Psoas muscle (tissue), 8 donors: ENCODE data around the gene SUV39H2. TPM values are rescaled to one million over a fixed set of nuclear protein-coding genes. Genes with fewer than 3 reads are reported as not detected.
A peak's percentile ranks its signal among the peaks of the same experiment; 100 is the strongest.

Experiments used
- ATAC-seq, 4 donors: fragments of 200-7000 bp; cut with Tn5 transposase; one replicate each; pipeline ENCODE4 v1.9.1; 2020; ENCODE audit warnings: moderate library complexity in 3 of 4, mild to moderate bottlenecking in 2 of 4
- DNase-seq, 2 donors: peaks; one replicate each; pipeline ENCODE4 v3.0.0-alpha.2; 2020
- H3K27ac ChIP-seq: fragments of 200-600 bp; one replicate; pipeline ENCODE4 v1.8.0; 2022
- H3K27me3 ChIP-seq, 3 donors: fragments of 200-600 bp in 1 of 3; one replicate each; pipeline versions ENCODE4 v1.6.1 to v1.8.0; 2013 to 2022; ENCODE audit warnings: low read length in 2 of 3, mild to moderate bottlenecking in 2 of 3, moderate library complexity in 1 of 3; ENCODE audit not compliant: insufficient read depth in 3 of 3
- H3K36me3 ChIP-seq, 2 donors: fragments of 200-600 bp in 1 of 2; one replicate each; pipeline versions ENCODE4 v1.6.1 to v1.8.0; 2013 to 2022; ENCODE audit warnings: low read depth in 1 of 2, mild to moderate bottlenecking in 1 of 2, moderate library complexity in 1 of 2; ENCODE audit not compliant: insufficient read depth in 1 of 2
- H3K4me1 ChIP-seq: fragments of 200-600 bp; one replicate; pipeline ENCODE4 v1.8.0; 2022
- H3K4me3 ChIP-seq: fragments of 200-600 bp; one replicate; pipeline ENCODE4 v1.8.0; 2022; ENCODE audit warnings: mild to moderate bottlenecking
- H3K9me3 ChIP-seq: fragments of 200-600 bp; one replicate; pipeline ENCODE4 v1.8.0; 2022
- WGBS, 3 donors: extraction: QIAGEN DNeasy Blood & Tissue Kit; methylation state at CpG; one replicate each; pipeline versions ENCODE4 v1.1.6 to v1.1.7; 2013; 5-methylcytosine and 5-hydroxymethylcytosine counted together
- intact Hi-C, 2 donors: fragments of 100-400 bp; cut with DNase I; formaldehyde crosslinking; loops; one replicate each; pipeline versions ENCODE4 v1.11.0 to v1.14.2; 2022
- polyA plus RNA-seq, 3 donors: library from polyadenylated mRNA; stranded (reverse); fragments of 200-250 nt; gene quantifications; one replicate each; pipeline ENCODE4 v1.2.3, GENCODE V29; 2013
- total RNA-seq, 4 donors: library from RNA; stranded (reverse); fragmentation: NEBNext Ultra II Directional in 2 of 4; extraction: Animal tissue kit (Norgen Biotek cat#: 25700) in 2 of 4; gene quantifications; one replicate each; pipeline versions ENCODE4 v1.2.1 to v1.2.4, GENCODE V29; 2021 to 2023
- TF ChIP-seq, protein P1 (sequence below): fragments of 200-600 bp; IDR thresholded peaks from one replicate; pipeline ENCODE4 v1.8.0; 2022; ENCODE audit warnings: antibody characterized with exemption
- donor health status: healthy with polysubstance abuse.
- donor health status: DM: no; HTN: no; CAD: no; lungs with moderate emphysema.
- donor health status: Bipolar disorder and iron deficiency.
- donor health status: healthy.
- donor health status: DM: yes; HTN: yes; CAD: no.
- donor health status: DM: no; HTN: no; CAD: no.
- donor health status: DM: no; HTN: no; CAD: no.
- donor health status: DM: yes; HTN: yes; CAD: no.

The SUV39H2 gene
- total and polyA plus RNA-seq, 7 donors, result 2.3 to 7.9 (median 5.9) TPM

DNA sequence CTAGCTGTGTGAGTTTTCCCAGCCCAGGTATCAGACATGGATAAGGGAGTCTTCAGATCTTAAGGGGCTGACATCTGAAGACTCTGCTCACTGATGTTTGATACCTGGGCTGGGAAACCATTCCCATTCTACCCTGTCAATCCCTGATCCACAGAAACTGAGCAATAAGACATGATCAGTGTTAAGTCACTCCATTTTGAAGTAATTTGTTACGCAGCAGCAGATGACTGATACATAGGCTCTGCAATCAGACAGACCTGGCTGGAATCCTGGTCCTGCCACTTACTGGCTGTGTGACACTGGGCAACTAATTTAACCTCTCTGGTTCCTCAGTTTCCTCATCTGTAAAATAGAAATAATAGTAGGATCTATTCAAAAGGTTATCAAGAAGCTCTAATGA lies 68.6 kb downstream of the SUV39H2 start:
- Histone ChIP-seq H3K27ac (no peak overlapping the region), H3K9me3 (no peaks in the 10 kb centered on the region), H3K4me1 (no peaks in the 10 kb centered on the region), H3K27me3 (no peaks in the 10 kb centered on the region), H3K36me3 (peaks cover 0 to 59% of the 10 kb centered on the region in 2 donors), H3K4me3 (no peak overlapping the region)
- intact Hi-C loops, result no loop called here
- WGBS, 3 donors, result 96 to 100% (median 98%) methylated on average over 1 of the region's 1 CpG
- no peak for DNase-seq
- no peak for ATAC-seq
- TF ChIP-seq, protein P1, sequence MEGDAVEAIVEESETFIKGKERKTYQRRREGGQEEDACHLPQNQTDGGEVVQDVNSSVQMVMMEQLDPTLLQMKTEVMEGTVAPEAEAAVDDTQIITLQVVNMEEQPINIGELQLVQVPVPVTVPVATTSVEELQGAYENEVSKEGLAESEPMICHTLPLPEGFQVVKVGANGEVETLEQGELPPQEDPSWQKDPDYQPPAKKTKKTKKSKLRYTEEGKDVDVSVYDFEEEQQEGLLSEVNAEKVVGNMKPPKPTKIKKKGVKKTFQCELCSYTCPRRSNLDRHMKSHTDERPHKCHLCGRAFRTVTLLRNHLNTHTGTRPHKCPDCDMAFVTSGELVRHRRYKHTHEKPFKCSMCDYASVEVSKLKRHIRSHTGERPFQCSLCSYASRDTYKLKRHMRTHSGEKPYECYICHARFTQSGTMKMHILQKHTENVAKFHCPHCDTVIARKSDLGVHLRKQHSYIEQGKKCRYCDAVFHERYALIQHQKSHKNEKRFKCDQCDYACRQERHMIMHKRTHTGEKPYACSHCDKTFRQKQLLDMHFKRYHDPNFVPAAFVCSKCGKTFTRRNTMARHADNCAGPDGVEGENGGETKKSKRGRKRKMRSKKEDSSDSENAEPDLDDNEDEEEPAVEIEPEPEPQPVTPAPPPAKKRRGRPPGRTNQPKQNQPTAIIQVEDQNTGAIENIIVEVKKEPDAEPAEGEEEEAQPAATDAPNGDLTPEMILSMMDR, result no peak

DNA sequence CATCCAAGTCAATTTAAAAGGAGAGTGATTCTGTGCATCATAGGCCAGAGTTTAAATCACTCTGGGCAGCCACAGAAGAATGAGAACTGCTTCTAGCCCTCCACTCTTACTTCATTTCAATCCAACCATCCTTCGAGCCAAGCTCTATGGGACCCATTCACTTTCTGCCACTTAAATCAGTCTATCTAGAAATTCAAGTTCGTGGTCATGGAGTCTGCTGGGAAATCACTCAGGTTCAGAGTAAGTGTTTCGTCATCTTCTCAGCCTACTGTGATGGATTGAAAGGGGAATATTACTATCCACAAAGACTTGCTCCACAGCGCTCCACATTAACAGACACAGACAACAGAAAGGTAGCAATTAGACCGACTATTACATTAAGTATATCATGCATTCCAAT lies 70.6 kb downstream of the SUV39H2 start:
- H3K4me3 ChIP-seq, result no peak overlapping the region
- ATAC-seq, result no peak
- peaks cover 0 to 42% of the 10 kb centered on the region in 2 donors for H3K36me3 ChIP-seq
- H3K27me3 ChIP-seq, result no peaks in the 10 kb centered on the region
- 90 to 93% (median 93%) methylated on average over 5 of the region's 5 CpGs for WGBS, 3 donors
- no peaks in the 10 kb centered on the region for H3K9me3 ChIP-seq
- H3K4me1 ChIP-seq, result peaks cover 8% of the 10 kb centered on the region
- no peak overlapping the region for H3K27ac ChIP-seq
- TF ChIP-seq, protein P1, result no peak
- intact Hi-C loops, result no loop called here
- no peak for DNase-seq

DNA sequence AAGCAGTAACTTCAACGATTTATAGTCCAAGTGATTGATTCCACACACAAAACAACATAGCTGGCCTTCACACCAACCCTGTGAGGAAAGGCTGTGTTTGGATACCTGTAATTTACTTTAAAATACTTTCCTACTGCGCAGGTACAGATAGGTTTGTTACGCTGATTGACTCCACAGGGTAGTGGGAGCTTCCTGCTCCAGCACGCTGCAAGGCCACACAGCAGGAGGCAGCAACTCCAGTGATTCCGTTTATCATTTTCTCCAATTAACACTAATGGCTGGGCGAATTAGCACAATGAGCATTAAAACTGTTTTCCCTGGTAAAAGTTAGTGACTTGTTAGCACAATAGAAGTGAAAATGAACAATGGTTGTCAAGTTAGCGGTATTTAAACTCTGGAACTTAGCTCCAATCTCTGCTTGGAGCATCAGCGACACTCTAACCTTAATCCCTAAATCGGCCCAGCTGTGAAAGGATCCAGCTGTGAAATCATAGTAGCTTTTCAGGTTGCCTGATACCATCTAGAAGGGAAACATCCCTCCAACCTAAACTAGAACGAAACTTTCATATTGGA lies 74.3 kb downstream of the SUV39H2 start:
- intact Hi-C loops, result loop anchor here (5.0 kb wide), 2 partner anchors 71 to 76 kb away; partner anchors contain the start of gene SUV39H2 (in 1 of the 2)
- 26 to 30% (median 29%) methylated on average over 10 of the region's 10 CpGs for WGBS, 3 donors

DNA sequence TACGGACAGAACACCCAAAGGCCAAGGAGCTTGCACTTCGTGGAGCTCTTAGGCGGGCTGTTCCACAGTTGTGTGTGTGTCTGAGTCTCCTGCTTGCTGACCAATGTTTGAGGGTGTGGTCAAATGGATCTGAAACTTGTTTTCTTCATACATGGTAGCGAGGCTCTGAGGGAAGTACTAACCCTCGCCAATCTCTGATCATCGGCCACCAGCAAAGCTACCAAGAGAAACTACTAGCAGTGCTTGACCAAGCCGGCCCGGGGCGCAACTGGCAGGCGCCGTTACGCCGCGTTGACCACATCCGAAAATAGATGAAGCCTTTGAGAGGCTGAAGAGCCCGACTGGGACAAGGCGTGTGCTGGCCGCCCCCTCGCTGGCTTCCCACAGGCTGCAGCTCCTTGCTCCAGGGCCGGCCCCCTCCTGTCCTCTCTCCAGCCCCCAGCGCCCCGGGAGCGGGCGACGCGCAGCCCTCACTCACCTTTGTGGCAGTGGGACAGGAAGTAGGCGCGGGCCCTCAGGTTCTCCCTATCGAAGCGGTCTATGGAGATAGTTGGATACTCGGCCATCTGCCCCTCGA lies 74.8 kb downstream of the SUV39H2 start:
- no peaks in the 10 kb centered on the region for H3K9me3 ChIP-seq
- DNase-seq (peak; percentile 57 to 75), ATAC-seq (peak; percentile 78 to 83 (median 80))
- H3K4me1 ChIP-seq, result peaks cover 8% of the 10 kb centered on the region
- peak overlapping the region; percentile 85 for H3K4me3 ChIP-seq
- no peaks in the 10 kb centered on the region for H3K27me3 ChIP-seq
- TF ChIP-seq, protein P1, result peak; percentile 13
- H3K27ac ChIP-seq, result peak overlapping the region; percentile 89
- 0 to 1% (median 1%) methylated on average over 32 of the region's 32 CpGs for WGBS, 3 donors
- intact Hi-C loops, result loop anchor here (5.0 kb wide), 2 partner anchors 71 to 76 kb away; partner anchors contain the start of gene SUV39H2 (in 1 of the 2)
- peaks cover 0 to 4% of the 10 kb centered on the region in 2 donors for H3K36me3 ChIP-seq

More for the DNA sequence above, 74.3 kb downstream of the SUV39H2 start:
- H3K27me3 ChIP-seq, result no peaks in the 10 kb centered on the region
- TF ChIP-seq, protein P1, result no peak
- H3K4me1 ChIP-seq, result peaks cover 8% of the 10 kb centered on the region
- H3K36me3 ChIP-seq, result peaks cover 0 to 10% of the 10 kb centered on the region in 2 donors
- peak overlapping the region; percentile 89 for H3K27ac ChIP-seq
- no peak for ATAC-seq
- peak overlapping the region; percentile 85 for H3K4me3 ChIP-seq
- DNase-seq, result no peak
- no peaks in the 10 kb centered on the region for H3K9me3 ChIP-seq

Other genes starting within 250 kb of the SUV39H2 start
- 1 to 10 TPM; 1.7 to 3.1 (median 2.6) TPM for gene FAM107B, start 104.0 kb upstream of the SUV39H2 start, total RNA-seq
- 1 to 10 TPM; 1.0 to 1.8 (median 1.5) TPM for gene FAM107B, start 104.0 kb upstream of the SUV39H2 start, polyA plus RNA-seq
- 10 to 100 TPM; 15.4 to 23.5 (median 18.9) TPM for gene CDNF, start 40.8 kb upstream of the SUV39H2 start, total RNA-seq
- gene CDNF, start 40.8 kb upstream of the SUV39H2 start, polyA plus RNA-seq, result 10 to 100 TPM in 2 of 3 donors, 1 to 10 TPM in 1; 4.9 to 19.3 (median 11.7) TPM
- 10 to 100 TPM in 3 of 4 donors, 1 to 10 TPM in 1; 5.5 to 20.8 (median 14.0) TPM for gene HSPA14, start 40.6 kb upstream of the SUV39H2 start, total RNA-seq
- 10 to 100 TPM; 11.9 to 29.8 (median 15.4) TPM for gene HSPA14, start 40.6 kb upstream of the SUV39H2 start, polyA plus RNA-seq
- gene MSANTD7, start 40.6 kb upstream of the SUV39H2 start, total RNA-seq, result 1 to 10 TPM; 4.0 to 7.0 (median 5.8) TPM
- 1 to 10 TPM; 3.4 to 9.7 (median 5.8) TPM for gene MSANTD7, start 40.6 kb upstream of the SUV39H2 start, polyA plus RNA-seq
- gene DCLRE1C, start 75.2 kb downstream of the SUV39H2 start, total RNA-seq, result 1 to 10 TPM; 2.4 to 3.0 (median 2.6) TPM
- 1 to 10 TPM; 2.1 to 4.6 (median 3.7) TPM for gene DCLRE1C, start 75.2 kb downstream of the SUV39H2 start, polyA plus RNA-seq
- gene MEIG1, start 80.5 kb downstream of the SUV39H2 start, total RNA-seq, result not detected
- under 1 TPM in 2 of 3 donors, not detected in 1; 0.25 to 0.40 TPM for gene MEIG1, start 80.5 kb downstream of the SUV39H2 start, polyA plus RNA-seq
- under 1 TPM in 2 of 4 donors, not detected in 2; 0.25 to 0.39 TPM for gene OLAH, start 165.1 kb downstream of the SUV39H2 start, total RNA-seq
- under 1 TPM in 2 of 3 donors, not detected in 1; 0.29 to 0.99 TPM for gene OLAH, start 165.1 kb downstream of the SUV39H2 start, polyA plus RNA-seq
- gene ACBD7, start 209.9 kb downstream of the SUV39H2 start, total RNA-seq, result not detected
- under 1 TPM in 1 of 3 donors, not detected in 2; 0.06 TPM for gene ACBD7, start 209.9 kb downstream of the SUV39H2 start, polyA plus RNA-seq
- 10 to 100 TPM in 2 of 4 donors, 1 to 10 TPM in 2; 7.3 to 17.2 (median 11.1) TPM for gene RPP38, start 218.5 kb downstream of the SUV39H2 start, total RNA-seq
- 10 to 100 TPM; 18.1 to 21.9 (median 20.2) TPM for gene RPP38, start 218.5 kb downstream of the SUV39H2 start, polyA plus RNA-seq